Suppressor macrophage treated with lipopolysaccharide for 1 hour (primary cell): ENCODE measurements around the gene SIL1.
A peak's percentile ranks its signal among the peaks of the same experiment; 100 is the strongest.
"Not testable (repeated sequence)": the region's sequence is repeated elsewhere in the genome, so short reads cannot be mapped to it uniquely, and the experiment has no call there.

ENCODE experiments used
- DNase-seq, 3 donors: peaks; one replicate each; pipeline ENCODE4 v3.0.0-alpha.2; 2020 to 2022

The SIL1 gene

GRCh38 chr5:139064613-139065012 lies 133.6 kb downstream of the SIL1 start:
- DNase-seq = no peak

- DNase-seq = no peak
Measured at GRCh38 chr5:139063664-139064054, 134.5 kb downstream of the SIL1 start.

GRCh38 chr5:139062910-139063663 lies 135.1 kb downstream of the SIL1 start:
- DNase-seq = no peak

- DNase-seq = no peak
Measured at GRCh38 chr5:139061856-139062255, 136.3 kb downstream of the SIL1 start.

GRCh38 chr5:139061274-139061673 lies 136.9 kb downstream of the SIL1 start:
- DNase-seq = no peak

GRCh38 chr5:139058121-139058520 lies 140.0 kb downstream of the SIL1 start:
- DNase-seq = no peak

- DNase-seq = not testable (repeated sequence)
Measured at GRCh38 chr5:139057045-139057939, 140.9 kb downstream of the SIL1 start.

- DNase-seq = no peak
Measured at GRCh38 chr5:139052975-139053374, 145.2 kb downstream of the SIL1 start.

GRCh38 chr5:139051392-139051791 lies 146.8 kb downstream of the SIL1 start:
- no peak for DNase-seq

- DNase-seq = no peak
Measured at GRCh38 chr5:139050432-139050831, 147.7 kb downstream of the SIL1 start.

- no peak for DNase-seq
Measured at GRCh38 chr5:139049780-139050179, 148.4 kb downstream of the SIL1 start.

- no peak for DNase-seq
Measured at GRCh38 chr5:139046551-139046950, 151.6 kb downstream of the SIL1 start.

GRCh38 chr5:139043157-139043905 lies 154.8 kb downstream of the SIL1 start:
- DNase-seq = peak in 1 of 3 donors; percentile 1

- no peak for DNase-seq
Measured at GRCh38 chr5:139040081-139040480, 158.1 kb downstream of the SIL1 start.

GRCh38 chr5:139038613-139039305 lies 159.4 kb downstream of the SIL1 start:
- DNase-seq = peak in 2 of 3 donors; percentile 5 to 20

GRCh38 chr5:139037732-139038131 lies 160.4 kb downstream of the SIL1 start:
- no peak for DNase-seq

- DNase-seq = not testable (repeated sequence)
Measured at GRCh38 chr5:139036332-139036731, 161.8 kb downstream of the SIL1 start.

GRCh38 chr5:139027150-139027549 lies 171.0 kb downstream of the SIL1 start:
- no peak for DNase-seq

GRCh38 chr5:139025651-139026050 lies 172.5 kb downstream of the SIL1 start:
- DNase-seq = no peak

- no peak for DNase-seq
Measured at GRCh38 chr5:139023286-139023685, 174.9 kb downstream of the SIL1 start.

GRCh38 chr5:139022528-139022927 lies 175.6 kb downstream of the SIL1 start:
- DNase-seq = no peak

- no peak for DNase-seq
Measured at GRCh38 chr5:139021346-139021745, 176.8 kb downstream of the SIL1 start.

GRCh38 chr5:139019880-139020279 lies 178.3 kb downstream of the SIL1 start:
- DNase-seq = no peak
